HepG2 (cell line): Measurements from ENCODE around the gene GAS6.

Experiments used
- CEBPB ChIP-seq: IDR thresholded peaks from 2 replicates; pipeline ENCODE4 v1.6.1; 2011; ENCODE audit warnings: low read depth, low read length, improper control_type of control experiment, borderline replicate concordance
- CREB1 ChIP-seq, 2 experiments: fragments of 450-650 bp in 1 of 2; IDR thresholded peaks; 2 replicates each; pipeline ENCODE4 v1.6.1; 2016 to 2017; ENCODE audit warnings: control low read depth in 1 of 2, mild to moderate bottlenecking in 1 of 2, missing compliant biosample characterization in 1 of 2, missing genetic modification characterization in 1 of 2
- CTCF ChIP-seq: sonication (generic); formaldehyde crosslinking; IDR thresholded peaks from 2 replicates; pipeline ENCODE4 v1.5.0; 2020; ENCODE audit warnings: mild to moderate bottlenecking, missing genetic modification reagents, moderate library complexity
- E2F2 ChIP-seq: sonication (generic); formaldehyde crosslinking; IDR thresholded peaks from 2 replicates; pipeline ENCODE4 v1.4.0; 2020; ENCODE audit warnings: missing genetic modification reagents, borderline replicate concordance
- FOXP1 ChIP-seq, 2 experiments: fragments of 450-650 bp in 1 of 2; IDR thresholded peaks; 2 replicates each; pipeline ENCODE4 v1.6.1; 2017 to 2018; ENCODE audit warnings: antibody characterized with exemption in 1 of 2
- MYC ChIP-seq: sonication (generic); formaldehyde crosslinking; IDR thresholded peaks from 2 replicates; pipeline ENCODE4 v1.9.0; 2021; ENCODE audit warnings: missing genetic modification reagents, borderline replicate concordance
- XBP1 ChIP-seq: sonication (generic); formaldehyde crosslinking; IDR thresholded peaks from 2 replicates; pipeline ENCODE4 v1.5.0; 2020; ENCODE audit warnings: missing genetic modification reagents
- YY1 ChIP-seq: IDR thresholded peaks from 2 replicates; pipeline ENCODE4 v1.6.1; 2011; ENCODE audit warnings: low read length, low read depth, moderate library complexity, mild to moderate bottlenecking; ENCODE audit not compliant: insufficient read depth, insufficient replicate concordance
- ZKSCAN1 ChIP-seq: fragments of 150-350 bp; IDR thresholded peaks from 2 replicates; pipeline ENCODE4 v1.6.1; 2014; ENCODE audit warnings: low read length
- ZKSCAN5 ChIP-seq: sonication (generic); formaldehyde crosslinking; IDR thresholded peaks from 2 replicates; pipeline ENCODE4 v1.5.1; 2020; ENCODE audit warnings: mild to moderate bottlenecking, missing genetic modification reagents
- ZSCAN30 ChIP-seq: sonication (generic); formaldehyde crosslinking; IDR thresholded peaks from 2 replicates; pipeline ENCODE4 v1.5.0; 2020; ENCODE audit warnings: mild to moderate bottlenecking, missing genetic modification reagents

GRCh38 chr13:113788413-113789135, 75.3 kb downstream of the GAS6 start:
- TF ChIP-seq MYC (CRISPR knock-in tag) (no peak), FOXP1 (IDR thresholded peaks at IDR 0.05) (no peak), FOXP1 (CRISPR knock-in tag; IDR thresholded peaks at IDR 0.05) (no peak), CEBPB (no peak), ZKSCAN5 (CRISPR knock-in tag) (no peak), YY1 (no peak), CREB1 (IDR thresholded peaks at IDR 0.05) (no peak), CREB1 (CRISPR knock-in tag; IDR thresholded peaks at IDR 0.05) (no peak), XBP1 (CRISPR knock-in tag) (no peak), ZSCAN30 (CRISPR knock-in tag) (no peak), CTCF (CRISPR knock-in tag) (no peak), E2F2 (CRISPR knock-in tag) (no peak), ZKSCAN1 (no peak)
